Fibroblast of skin of left biceps (primary cell): ENCODE measurements around the gene ABO.
"Not testable (repeated sequence)": the region's sequence is repeated elsewhere in the genome, so short reads cannot be mapped to it uniquely, and the experiment has no call there.

Experiments
- DNase-seq, 2 experiments: peaks; one replicate each; pipeline ENCODE4 v3.0.0-alpha.2; 2013; ENCODE audit warnings: low read depth in 2 of 2

Gene ABO

DNA sequence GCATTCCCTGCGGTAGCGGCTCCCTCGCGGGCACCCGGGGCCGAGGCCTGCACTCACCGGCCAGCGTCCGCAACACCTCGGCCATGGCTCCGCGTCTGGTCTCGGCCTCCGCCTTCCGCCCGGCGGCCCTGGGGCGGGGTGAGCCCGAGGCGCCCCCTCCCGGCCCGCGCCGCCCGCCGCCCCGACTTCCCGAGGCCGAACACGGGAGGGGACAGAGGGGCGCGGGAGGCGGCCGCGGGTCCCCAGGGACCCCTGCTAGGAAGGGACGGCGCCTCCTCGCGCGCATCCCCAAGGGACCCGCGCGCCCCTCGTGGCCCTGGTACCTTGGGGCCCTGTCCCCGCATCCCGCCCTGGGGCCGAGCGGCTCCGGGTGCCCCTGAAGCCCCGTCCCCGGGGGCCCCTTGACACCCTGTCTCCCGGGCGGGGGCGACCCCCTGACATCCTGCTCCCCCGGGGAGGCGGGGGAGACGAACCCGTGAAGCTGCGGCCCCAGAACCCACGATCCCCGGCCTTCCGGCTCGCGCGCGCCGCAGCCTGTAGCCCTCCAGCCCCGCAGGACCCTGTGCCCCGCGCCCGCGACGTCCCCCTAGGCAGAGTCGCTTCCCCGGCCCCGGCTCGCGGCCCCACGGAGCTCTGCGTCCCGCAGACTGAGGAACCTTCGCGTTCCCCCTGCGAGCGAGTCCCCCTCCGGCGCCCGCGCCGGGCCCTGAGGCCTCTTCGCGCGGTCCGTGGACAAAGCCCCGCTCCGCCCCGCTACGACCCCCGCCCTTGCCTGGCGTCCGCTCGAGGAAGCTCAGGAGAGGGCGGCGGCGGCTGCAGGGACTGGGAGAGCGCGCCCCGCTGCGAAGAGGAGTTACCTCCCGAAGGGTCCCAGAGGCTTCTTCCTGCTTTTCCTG lies at the start of gene ABO:
TSS of gene ABO (minus strand) at position 97 of the 896 bp plus-strand sequence.
- DNase-seq, result no peak

DNA sequence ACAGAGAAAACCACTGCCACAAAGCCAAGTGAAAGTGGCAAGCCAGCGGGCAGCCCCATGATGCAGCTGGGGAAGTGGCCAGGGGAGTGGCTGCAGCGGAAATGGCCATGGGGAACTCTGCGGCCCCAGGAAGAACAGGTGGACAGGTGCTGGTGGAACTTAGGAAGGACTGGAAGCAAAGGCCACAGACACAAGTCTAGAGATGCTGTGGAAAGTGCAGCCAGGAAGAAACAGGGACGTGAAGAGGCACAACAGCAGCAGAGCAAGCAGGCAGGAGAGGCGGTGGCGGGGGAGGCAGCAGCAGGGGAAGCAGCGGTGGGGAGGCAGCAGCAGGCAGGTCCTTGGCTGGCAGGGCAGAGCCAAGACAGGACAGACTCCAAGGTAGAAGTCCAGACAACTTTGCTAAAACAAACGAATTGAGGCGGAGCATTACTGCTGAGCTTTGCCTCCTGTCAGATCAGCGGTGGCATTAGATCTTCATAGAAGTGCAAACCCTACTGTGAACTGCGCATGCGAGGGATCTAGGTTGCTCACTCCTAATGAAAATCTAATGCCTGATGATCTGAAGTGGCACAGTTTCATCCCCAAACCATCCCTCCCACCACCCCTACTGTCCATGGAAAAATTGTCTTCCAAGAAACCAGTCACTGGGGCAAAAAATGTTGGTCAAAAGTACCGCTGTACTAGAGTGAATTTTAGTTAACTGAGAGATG lies 49.1 kb upstream of the ABO start:
- DNase-seq, result no peak

- DNase-seq, result no peak
These were observed 48.2 kb upstream of the ABO start for GRCh38 chr9:133323211-133323610.

DNA sequence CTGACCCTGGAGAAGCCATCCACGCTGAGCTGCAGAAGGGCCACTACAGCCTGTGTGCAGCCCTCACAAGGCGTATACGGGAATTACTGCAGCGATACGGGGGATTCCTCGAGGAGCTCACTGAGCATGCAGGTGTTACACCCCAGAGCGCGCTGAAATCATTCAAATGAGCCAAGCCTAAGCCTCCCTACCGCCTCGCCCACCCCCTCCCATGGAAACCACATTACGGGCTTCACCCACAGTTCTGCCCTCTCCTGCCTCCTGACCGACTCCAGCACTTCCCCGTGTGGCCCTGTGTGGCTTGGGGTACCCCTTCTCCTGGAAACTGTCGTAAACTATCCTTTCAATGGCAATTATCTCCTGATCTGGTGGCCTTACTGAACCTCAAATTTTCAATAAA lies 47.7 kb upstream of the ABO start:
- no peak for DNase-seq

DNA sequence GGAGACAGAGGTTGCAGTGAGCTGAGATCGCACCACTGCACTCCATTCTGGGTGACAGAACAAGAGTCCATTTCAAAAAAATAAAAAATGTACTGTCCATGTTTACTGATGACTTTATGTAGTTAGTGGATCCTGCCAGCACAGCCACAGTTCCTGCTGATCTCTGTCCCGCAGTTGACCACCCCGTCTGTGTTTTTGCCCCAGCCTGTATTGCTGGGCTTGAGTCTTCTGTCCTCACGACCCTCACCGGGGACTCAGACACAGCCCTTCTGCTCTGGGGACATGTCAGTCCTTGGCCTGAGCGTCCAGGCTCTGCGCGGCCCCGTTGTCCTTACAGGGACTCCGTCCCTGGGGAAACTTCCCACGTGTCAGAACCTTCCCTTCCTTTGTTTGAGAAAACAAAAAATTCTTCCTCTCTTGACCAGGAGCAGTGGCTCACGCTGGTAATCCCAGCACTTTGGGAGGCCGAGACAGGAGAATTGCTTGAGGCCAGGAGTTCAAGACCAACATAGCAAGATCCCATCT lies 46.5 kb upstream of the ABO start:
- no peak for DNase-seq

- DNase-seq, result no peak
These were observed 45.5 kb upstream of the ABO start for GRCh38 chr9:133320421-133320881.

DNA sequence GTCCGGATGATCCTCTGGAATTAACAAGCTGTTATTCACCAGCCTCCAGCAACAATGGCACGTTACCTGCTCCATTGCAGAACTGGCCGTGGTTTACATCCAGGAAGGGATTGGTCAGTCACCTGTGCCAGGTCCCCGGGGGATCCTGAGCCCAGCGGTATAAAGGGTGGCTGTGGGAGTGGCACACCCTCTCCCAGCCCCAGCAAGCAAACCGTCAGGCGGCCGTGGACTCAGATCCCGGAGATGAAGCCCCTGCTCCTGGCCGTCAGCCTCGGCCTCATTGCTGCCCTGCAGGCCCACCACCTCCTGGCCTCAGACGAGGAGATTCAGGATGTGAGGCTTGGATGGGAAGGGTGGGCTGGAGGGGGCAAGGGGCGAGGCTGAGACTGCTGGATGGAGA lies 42.5 kb upstream of the ABO start:
- not testable (repeated sequence) for DNase-seq

- DNase-seq, result no peak
These were observed 41.0 kb upstream of the ABO start for GRCh38 chr9:133315997-133316396.

GRCh38 chr9:133309608-133310007 lies 34.6 kb upstream of the ABO start:
- DNase-seq, result no peak

- no peak for DNase-seq
These were observed 32.3 kb upstream of the ABO start for GRCh38 chr9:133307301-133307700.

GRCh38 chr9:133306242-133307204 lies 31.5 kb upstream of the ABO start:
- DNase-seq, result no peak

DNA sequence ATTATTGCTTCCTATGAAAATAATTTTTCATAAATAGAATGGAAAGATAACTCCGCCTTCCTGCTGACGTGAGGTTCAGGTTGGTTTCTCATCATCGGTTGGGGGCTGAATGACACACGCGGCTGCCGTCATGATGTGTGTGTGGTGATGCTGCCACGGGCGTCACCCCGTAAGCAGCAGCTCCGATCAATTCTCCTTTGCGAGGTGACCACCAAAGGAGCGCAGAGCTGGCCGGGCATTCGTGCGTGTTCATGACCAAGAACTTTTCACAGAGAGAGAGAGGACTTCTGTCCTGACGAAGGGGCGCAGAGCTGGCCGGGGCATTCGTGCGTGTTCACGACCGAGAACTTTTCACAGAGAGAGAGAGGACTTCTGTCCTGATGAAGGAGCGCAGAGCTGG lies 30.7 kb upstream of the ABO start:
- no peak for DNase-seq

DNA sequence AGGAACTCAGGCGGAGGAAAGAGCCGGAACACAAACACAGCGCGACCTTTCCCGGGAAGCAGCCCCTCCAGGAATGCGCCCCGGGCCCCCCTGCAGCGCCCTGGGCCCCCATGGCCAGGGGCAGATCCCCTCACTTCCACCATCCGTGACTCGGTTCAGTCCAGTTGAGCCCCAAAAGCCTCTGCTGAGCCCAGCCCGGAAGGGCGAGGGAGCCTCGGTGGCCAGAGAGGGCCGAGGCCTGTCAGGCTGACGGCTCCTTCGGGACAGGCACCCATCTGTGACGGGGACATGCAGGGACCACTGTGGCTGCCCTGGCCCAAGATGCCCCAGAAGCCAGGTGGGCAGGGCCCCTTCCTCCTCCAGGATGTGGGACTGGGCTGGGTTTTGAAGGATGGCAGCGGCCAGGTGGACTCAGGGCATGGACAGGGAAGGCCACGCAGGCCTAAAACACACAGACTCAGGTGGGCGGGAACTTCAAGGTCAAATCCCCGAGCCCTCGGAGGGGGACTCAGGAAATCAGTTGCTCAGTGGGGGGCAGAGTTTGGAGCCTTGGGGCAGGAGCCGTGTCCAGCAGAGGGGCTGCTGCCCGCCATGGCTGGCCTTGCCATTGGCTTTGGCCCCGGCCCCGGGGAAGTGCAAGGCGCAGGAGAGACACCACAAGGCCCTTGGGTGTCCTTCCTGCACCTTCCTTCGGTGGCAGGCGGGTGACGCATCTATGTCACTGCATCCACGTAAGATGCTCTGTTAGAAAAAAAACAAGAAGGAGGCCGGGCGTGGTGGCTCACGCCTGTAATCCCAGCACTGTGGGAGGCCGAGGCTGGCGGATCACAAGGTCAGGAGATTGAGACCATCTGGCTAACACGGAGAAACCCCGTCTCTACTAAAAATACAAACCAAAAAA lies 29.7 kb upstream of the ABO start:
- DNase-seq, result no peak

- no peak for DNase-seq
These were observed 29.1 kb upstream of the ABO start for GRCh38 chr9:133304158-133304470.

GRCh38 chr9:133303266-133304157 lies 28.5 kb upstream of the ABO start:
- DNase-seq, result no peak

GRCh38 chr9:133301253-133302230 lies 26.5 kb upstream of the ABO start:
- no peak for DNase-seq

GRCh38 chr9:133299996-133300395 lies 25.0 kb upstream of the ABO start:
- not testable (repeated sequence) for DNase-seq

GRCh38 chr9:133294257-133294656 lies 19.3 kb upstream of the ABO start:
- no peak for DNase-seq
